BLaER1 treated with 17β-estradiol and CSF1 and Interleukin-3, amounts not matched to agents 10 nM and 100 nM (cell line): Measurements from ENCODE around the gene CYBC1.
A peak's percentile ranks its signal among the peaks of the same experiment; 100 is the strongest.

Source experiments
- H3K27ac ChIP-seq, 11 experiments: shearing (Covaris generic); formaldehyde crosslinking; 2 replicates each; pipeline ENCODE4 v1.8.1; 2022
- H3K27me3 ChIP-seq, 11 experiments: shearing (Covaris generic); formaldehyde crosslinking; 2 replicates each; pipeline ENCODE4 v1.8.1; 2022
- H3K36me3 ChIP-seq, 11 experiments: shearing (Covaris generic); formaldehyde crosslinking; 2 replicates each; pipeline ENCODE4 v1.8.1; 2022
- H3K4me1 ChIP-seq, 10 experiments: shearing (Covaris generic); formaldehyde crosslinking; 2 replicates each; pipeline ENCODE4 v1.8.1; 2022
- H3K4me2 ChIP-seq, 11 experiments: shearing (Covaris generic); formaldehyde crosslinking; 2 replicates each; pipeline ENCODE4 v1.8.1; 2022
- H3K4me3 ChIP-seq, 10 experiments: shearing (Covaris generic); formaldehyde crosslinking; 2 replicates each; pipeline ENCODE4 v1.8.1; 2022
- H3K9ac ChIP-seq, 11 experiments: shearing (Covaris generic); formaldehyde crosslinking; 2 replicates each; pipeline ENCODE4 v1.8.1; 2022
- H3K9me3 ChIP-seq, 11 experiments: shearing (Covaris generic); formaldehyde crosslinking; replicated peaks in 1 of 11; 2 replicates each; pipeline ENCODE4 v1.8.1; 2022
- H4K20me1 ChIP-seq, 11 experiments: shearing (Covaris generic); formaldehyde crosslinking; 2 replicates each; pipeline ENCODE4 v1.8.1; 2022
- Cebpa-rat ChIP-seq, 11 experiments: shearing (Covaris generic); IDR thresholded peaks; 2 replicates each; pipeline ENCODE4 v1.8.1; 2022

CYBC1 gene

GRCh38 chr17:82449131-82449882 is 1.2 kb downstream of the CYBC1 start:
- Histone ChIP-seq H3K27me3 (no peaks in the 10 kb centered on the region), H3K27ac (peak overlapping the region; percentile 72 to 99 (median 94)), H3K4me1 (peaks cover 51 to 68% (median 64%) of the 10 kb centered on the region in 10 experiments), H3K9me3 (peaks cover 0 to 23% (median 16%) of the 10 kb centered on the region in 11 experiments; a peak in 20 of 22 replicates), H3K4me3 (peak overlapping the region; percentile 83 to 100 (median 96)), H4K20me1 (peaks cover 10 to 38% (median 24%) of the 10 kb centered on the region in 11 experiments), H3K36me3 (peaks cover 3 to 43% (median 21%) of the 10 kb centered on the region in 11 experiments; a peak in 18 of 22 replicates), H3K9ac (peak overlapping the region; percentile 86 to 99 (median 96)), H3K4me2 (peak overlapping the region; percentile 90 to 100 (median 97))
- no peak for TF ChIP-seq Cebpa-rat (IDR thresholded peaks at IDR 0.05)

- Histone ChIP-seq H3K4me1 (peaks cover 65 to 82% (median 78%) of the 10 kb centered on the region in 10 experiments), H3K9ac (peak overlapping the region in 7 of 11 experiments; percentile 9 to 62 (median 45); a peak in 10 of 22 replicates), H3K27ac (peak overlapping the region in 9 of 11 experiments; percentile 32 to 75 (median 65); a peak in 16 of 22 replicates), H3K27me3 (no peaks in the 10 kb centered on the region), H3K36me3 (peaks cover 17 to 48% (median 36%) of the 10 kb centered on the region in 11 experiments; a peak in 21 of 22 replicates), H3K4me3 (no peak overlapping the region), H4K20me1 (peaks cover 23 to 52% (median 38%) of the 10 kb centered on the region in 11 experiments), H3K9me3 (peaks cover 0 to 10% (median 2%) of the 10 kb centered on the region in 11 experiments; a peak in 9 of 22 replicates), H3K4me2 (peak overlapping the region; percentile 57 to 99 (median 71))
- no peak for TF ChIP-seq Cebpa-rat (IDR thresholded peaks at IDR 0.05)
Measured at GRCh38 chr17:82447876-82448275, 2.7 kb downstream of the CYBC1 start.

DNA sequence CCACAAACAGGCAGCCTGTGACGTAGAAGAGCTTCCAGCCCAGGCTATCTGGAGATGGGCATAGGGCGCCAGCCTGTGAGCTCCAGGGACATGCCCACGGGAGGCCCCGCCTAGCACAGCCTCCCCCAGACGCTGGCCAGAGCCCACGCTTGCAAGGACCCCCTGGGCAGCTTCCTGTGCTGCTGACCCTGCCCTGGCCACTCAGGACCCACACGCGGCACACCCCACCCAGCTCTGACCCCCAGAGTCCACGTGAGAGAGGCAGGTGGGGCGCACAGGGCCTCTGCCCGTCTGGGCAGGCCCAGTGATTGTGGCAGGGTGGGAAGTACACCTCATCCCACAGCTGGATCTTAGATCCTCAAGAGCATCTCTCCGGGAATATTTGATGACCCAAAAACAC is 3.9 kb downstream of the CYBC1 start:
- Histone ChIP-seq H3K4me1 (peaks cover 69 to 89% (median 82%) of the 10 kb centered on the region in 10 experiments), H4K20me1 (peaks cover 35 to 64% (median 51%) of the 10 kb centered on the region in 11 experiments), H3K9me3 (no peaks in the 10 kb centered on the region), H3K27ac (peak overlapping the region in 4 of 11 experiments; percentile 30 to 64 (median 52); a peak in 8 of 22 replicates), H3K36me3 (peaks cover 26 to 60% (median 48%) of the 10 kb centered on the region in 11 experiments; a peak in 21 of 22 replicates), H3K27me3 (no peaks in the 10 kb centered on the region), H3K4me3 (no peak overlapping the region; a peak in 1 of 20 replicates), H3K4me2 (peak overlapping the region; percentile 88 to 99 (median 94)), H3K9ac (peak overlapping the region in 10 of 11 experiments; percentile 3 to 64 (median 52); a peak in 11 of 22 replicates)
- TF ChIP-seq Cebpa-rat (IDR thresholded peaks at IDR 0.05) = no peak

DNA sequence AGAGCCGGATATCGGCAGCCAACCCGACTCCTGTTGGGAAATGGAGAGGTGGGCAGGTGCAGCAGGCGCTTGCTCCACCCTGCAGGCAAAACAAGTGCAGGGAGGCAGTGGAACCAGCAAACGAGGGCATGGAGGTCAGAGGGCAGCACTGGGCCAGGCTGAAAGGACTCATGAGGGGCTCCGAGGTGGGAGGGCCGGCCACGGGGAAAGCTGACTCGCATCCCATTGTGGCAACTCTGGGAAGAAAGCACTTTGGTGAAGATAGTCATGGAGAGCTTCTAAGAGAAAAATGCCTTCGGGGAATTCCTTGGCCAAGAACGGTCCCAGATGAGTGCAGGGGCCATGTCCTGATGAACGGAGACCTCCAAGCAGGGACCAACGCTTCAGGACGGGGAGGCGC is 4.4 kb downstream of the CYBC1 start:
- H3K9ac ChIP-seq = peak overlapping the region; percentile 3 to 73 (median 56); a peak in 15 of 22 replicates
- TF ChIP-seq Cebpa-rat (IDR thresholded peaks at IDR 0.05) = no peak
- H3K4me1 ChIP-seq = peaks cover 69 to 89% (median 82%) of the 10 kb centered on the region in 10 experiments
- peak overlapping the region in 7 of 10 experiments; percentile 3 to 54 (median 32); a peak in 5 of 20 replicates for H3K4me3 ChIP-seq
- H3K27ac ChIP-seq = peak overlapping the region in 8 of 11 experiments; percentile 19 to 64 (median 44); a peak in 11 of 22 replicates
- H4K20me1 ChIP-seq = peaks cover 39 to 69% (median 56%) of the 10 kb centered on the region in 11 experiments
- peak overlapping the region; percentile 88 to 99 (median 94) for H3K4me2 ChIP-seq
- peaks cover 26 to 63% (median 48%) of the 10 kb centered on the region in 11 experiments; a peak in 21 of 22 replicates for H3K36me3 ChIP-seq
- H3K9me3 ChIP-seq = no peaks in the 10 kb centered on the region
- no peaks in the 10 kb centered on the region for H3K27me3 ChIP-seq

DNA sequence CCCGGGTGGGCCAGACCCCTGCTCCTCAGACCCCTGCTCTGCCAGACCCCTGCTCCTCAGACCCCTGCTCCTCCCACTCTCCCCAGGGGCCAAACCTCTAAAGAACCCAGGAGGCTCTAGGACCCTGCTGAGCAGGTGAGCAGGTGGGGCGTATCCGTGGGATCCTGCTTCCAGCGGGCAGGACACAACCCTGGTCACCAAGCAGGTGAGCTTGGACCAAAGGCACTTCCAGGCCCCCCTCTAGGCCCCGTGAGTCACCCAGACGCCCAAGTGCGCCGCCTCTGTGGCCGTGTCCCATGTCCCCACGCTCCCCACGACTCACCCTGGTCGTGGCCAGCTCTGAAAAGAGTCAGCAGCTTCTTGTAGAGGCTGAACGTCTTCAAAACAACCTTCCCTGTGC is 5.0 kb downstream of the CYBC1 start:
- H3K9ac ChIP-seq = peak overlapping the region; percentile 3 to 73 (median 56); a peak in 20 of 22 replicates
- H3K4me2 ChIP-seq = peak overlapping the region; percentile 88 to 99 (median 94)
- no peaks in the 10 kb centered on the region for H3K27me3 ChIP-seq
- H4K20me1 ChIP-seq = peaks cover 42 to 75% (median 61%) of the 10 kb centered on the region in 11 experiments
- H3K9me3 ChIP-seq = no peaks in the 10 kb centered on the region
- peaks cover 73 to 92% (median 85%) of the 10 kb centered on the region in 10 experiments for H3K4me1 ChIP-seq
- peak overlapping the region; percentile 3 to 54 (median 31); a peak in 17 of 20 replicates for H3K4me3 ChIP-seq
- peak overlapping the region in 8 of 11 experiments; percentile 26 to 64 (median 44); a peak in 13 of 22 replicates for H3K27ac ChIP-seq
- no peak for TF ChIP-seq Cebpa-rat (IDR thresholded peaks at IDR 0.05)
- H3K36me3 ChIP-seq = peaks cover 26 to 63% (median 48%) of the 10 kb centered on the region in 11 experiments; a peak in 21 of 22 replicates

DNA sequence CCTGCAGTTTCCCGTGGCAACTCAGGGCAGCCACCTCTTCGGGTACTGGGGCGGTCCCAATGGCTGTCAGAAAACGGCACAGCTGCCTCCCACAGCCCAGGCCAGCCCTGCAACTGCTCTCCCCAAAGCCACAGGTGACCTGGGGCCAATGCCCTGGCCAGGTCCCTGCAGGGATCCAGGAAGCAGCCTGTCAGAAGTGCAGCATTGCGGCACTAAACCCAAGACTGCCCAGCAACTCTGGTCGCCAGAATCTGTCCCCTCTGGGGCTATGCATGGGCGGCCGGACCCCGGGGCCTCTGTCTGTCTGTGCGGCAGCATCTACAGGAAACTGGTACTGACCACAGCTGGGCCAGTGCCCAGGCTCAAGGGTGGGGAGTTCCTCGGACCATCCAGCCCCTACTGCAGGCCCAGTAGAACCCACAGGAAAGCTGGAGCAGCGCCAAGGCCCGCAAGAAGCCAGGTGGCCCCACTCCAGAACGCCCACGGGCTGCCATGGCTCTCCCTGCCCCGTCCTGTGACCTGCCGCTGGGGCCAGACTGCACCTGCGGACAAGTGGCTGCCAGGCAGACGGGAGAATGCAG is 5.5 kb downstream of the CYBC1 start:
- Histone ChIP-seq H3K27me3 (no peaks in the 10 kb centered on the region), H3K36me3 (peaks cover 26 to 65% (median 48%) of the 10 kb centered on the region in 11 experiments; a peak in 21 of 22 replicates), H3K4me2 (peak overlapping the region; percentile 88 to 99 (median 94)), H3K4me1 (peaks cover 78 to 97% (median 90%) of the 10 kb centered on the region in 10 experiments), H3K9ac (peak overlapping the region; percentile 3 to 73 (median 56); a peak in 20 of 22 replicates), H3K27ac (peak overlapping the region in 9 of 11 experiments; percentile 14 to 64 (median 43); a peak in 14 of 22 replicates), H3K4me3 (peak overlapping the region; percentile 3 to 54 (median 31); a peak in 17 of 20 replicates), H4K20me1 (peaks cover 46 to 80% (median 66%) of the 10 kb centered on the region in 11 experiments), H3K9me3 (no peaks in the 10 kb centered on the region)
- TF ChIP-seq Cebpa-rat (IDR thresholded peaks at IDR 0.05) = no peak

GRCh38 chr17:82444284-82444893 is 6.2 kb downstream of the CYBC1 start:
- Histone ChIP-seq H3K4me1 (peaks cover 84 to 98% (median 96%) of the 10 kb centered on the region in 10 experiments), H3K36me3 (peaks cover 26 to 70% (median 49%) of the 10 kb centered on the region in 11 experiments; a peak in 21 of 22 replicates), H3K9me3 (no peaks in the 10 kb centered on the region), H3K27me3 (no peaks in the 10 kb centered on the region), H3K9ac (peak overlapping the region in 9 of 11 experiments; percentile 3 to 73 (median 56); a peak in 13 of 22 replicates), H3K4me2 (peak overlapping the region; percentile 88 to 99 (median 94)), H4K20me1 (peaks cover 49 to 87% (median 72%) of the 10 kb centered on the region in 11 experiments), H3K27ac (peak overlapping the region in 5 of 11 experiments; percentile 26 to 64 (median 51); a peak in 9 of 22 replicates), H3K4me3 (peak overlapping the region in 7 of 10 experiments; percentile 3 to 54 (median 30); a peak in 8 of 20 replicates)
- TF ChIP-seq Cebpa-rat (IDR thresholded peaks at IDR 0.05) = no peak
